K562 treated with DMSO at 1 percent for 12 hours (cell line): ENCODE data around the gene NDEL1. TPM values are rescaled to one million over a fixed set of nuclear protein-coding genes. Genes with fewer than 3 reads are reported as not detected.

Source experiments
- total RNA-seq: library from RNA; unstranded; fragments of 300-600 nt; gene quantifications from 2 replicates; pipeline ENCODE4 v1.2.3, GENCODE V29; 2022; ENCODE audit not compliant: insufficient read depth

Gene NDEL1
- 17.4 and 36.8 TPM in 2 replicates for total RNA-seq

GRCh38 chr17:8435245-8436168 lies at the start of gene NDEL1:
Gene NDEL1 (plus strand): TSS chr17:8435884. CDS start chr17:8444272, 8,388 bp downstream.

GRCh38 chr17:8397636-8398035 lies 38.0 kb upstream of the NDEL1 start, which contains the start of gene RNF222:
Gene RNF222 (minus strand): TSS chr17:8397827. CDS start chr17:8393461, 4,366 bp downstream.

Other genes with a start within 250 kb of the NDEL1 start
- gene BORCS6, start 245.7 kb upstream of the NDEL1 start, total RNA-seq = 11.4 and 14.8 TPM in 2 replicates
- gene AURKB, start 225.3 kb upstream of the NDEL1 start, total RNA-seq = 179 TPM in 2 replicates
- 3.2 and 9.1 TPM in 2 replicates for gene CTC1, start 187.8 kb upstream of the NDEL1 start, total RNA-seq
- gene PFAS, start 186.6 kb upstream of the NDEL1 start, total RNA-seq = 4.5 and 9.7 TPM in 2 replicates
- 17.3 and 21.5 TPM in 2 replicates for gene RANGRF, start 147.2 kb upstream of the NDEL1 start, total RNA-seq
- gene SLC25A35, start 140.5 kb upstream of the NDEL1 start, total RNA-seq = 9.5 and 11.3 TPM in 2 replicates
- gene ARHGEF15, start 125.6 kb upstream of the NDEL1 start, total RNA-seq = not detected in 2 replicates
- not detected in 2 replicates for gene ODF4, start 96.0 kb upstream of the NDEL1 start, total RNA-seq
- 5,262 and 6,153 TPM in 2 replicates for gene RPL26, start 52.7 kb upstream of the NDEL1 start, total RNA-seq
- not detected in 2 replicates for gene RNF222, start 38.1 kb upstream of the NDEL1 start, total RNA-seq
- gene MYH10, start 194.8 kb downstream of the NDEL1 start, total RNA-seq = 9.6 and 31.3 TPM in 2 replicates